ENCODE data around the gene CPVL. TPM values are rescaled to one million over a fixed set of nuclear protein-coding genes. Genes with fewer than 3 reads are reported as not detected.

CPVL gene
- total and polyA plus RNA-seq, 2 of the 8 experiments (the other 6 are each of a cell fraction or from before 2014, with no cell fraction given): 40.0 to 55.0 TPM

- TF ChIP-seq, protein P1, sequence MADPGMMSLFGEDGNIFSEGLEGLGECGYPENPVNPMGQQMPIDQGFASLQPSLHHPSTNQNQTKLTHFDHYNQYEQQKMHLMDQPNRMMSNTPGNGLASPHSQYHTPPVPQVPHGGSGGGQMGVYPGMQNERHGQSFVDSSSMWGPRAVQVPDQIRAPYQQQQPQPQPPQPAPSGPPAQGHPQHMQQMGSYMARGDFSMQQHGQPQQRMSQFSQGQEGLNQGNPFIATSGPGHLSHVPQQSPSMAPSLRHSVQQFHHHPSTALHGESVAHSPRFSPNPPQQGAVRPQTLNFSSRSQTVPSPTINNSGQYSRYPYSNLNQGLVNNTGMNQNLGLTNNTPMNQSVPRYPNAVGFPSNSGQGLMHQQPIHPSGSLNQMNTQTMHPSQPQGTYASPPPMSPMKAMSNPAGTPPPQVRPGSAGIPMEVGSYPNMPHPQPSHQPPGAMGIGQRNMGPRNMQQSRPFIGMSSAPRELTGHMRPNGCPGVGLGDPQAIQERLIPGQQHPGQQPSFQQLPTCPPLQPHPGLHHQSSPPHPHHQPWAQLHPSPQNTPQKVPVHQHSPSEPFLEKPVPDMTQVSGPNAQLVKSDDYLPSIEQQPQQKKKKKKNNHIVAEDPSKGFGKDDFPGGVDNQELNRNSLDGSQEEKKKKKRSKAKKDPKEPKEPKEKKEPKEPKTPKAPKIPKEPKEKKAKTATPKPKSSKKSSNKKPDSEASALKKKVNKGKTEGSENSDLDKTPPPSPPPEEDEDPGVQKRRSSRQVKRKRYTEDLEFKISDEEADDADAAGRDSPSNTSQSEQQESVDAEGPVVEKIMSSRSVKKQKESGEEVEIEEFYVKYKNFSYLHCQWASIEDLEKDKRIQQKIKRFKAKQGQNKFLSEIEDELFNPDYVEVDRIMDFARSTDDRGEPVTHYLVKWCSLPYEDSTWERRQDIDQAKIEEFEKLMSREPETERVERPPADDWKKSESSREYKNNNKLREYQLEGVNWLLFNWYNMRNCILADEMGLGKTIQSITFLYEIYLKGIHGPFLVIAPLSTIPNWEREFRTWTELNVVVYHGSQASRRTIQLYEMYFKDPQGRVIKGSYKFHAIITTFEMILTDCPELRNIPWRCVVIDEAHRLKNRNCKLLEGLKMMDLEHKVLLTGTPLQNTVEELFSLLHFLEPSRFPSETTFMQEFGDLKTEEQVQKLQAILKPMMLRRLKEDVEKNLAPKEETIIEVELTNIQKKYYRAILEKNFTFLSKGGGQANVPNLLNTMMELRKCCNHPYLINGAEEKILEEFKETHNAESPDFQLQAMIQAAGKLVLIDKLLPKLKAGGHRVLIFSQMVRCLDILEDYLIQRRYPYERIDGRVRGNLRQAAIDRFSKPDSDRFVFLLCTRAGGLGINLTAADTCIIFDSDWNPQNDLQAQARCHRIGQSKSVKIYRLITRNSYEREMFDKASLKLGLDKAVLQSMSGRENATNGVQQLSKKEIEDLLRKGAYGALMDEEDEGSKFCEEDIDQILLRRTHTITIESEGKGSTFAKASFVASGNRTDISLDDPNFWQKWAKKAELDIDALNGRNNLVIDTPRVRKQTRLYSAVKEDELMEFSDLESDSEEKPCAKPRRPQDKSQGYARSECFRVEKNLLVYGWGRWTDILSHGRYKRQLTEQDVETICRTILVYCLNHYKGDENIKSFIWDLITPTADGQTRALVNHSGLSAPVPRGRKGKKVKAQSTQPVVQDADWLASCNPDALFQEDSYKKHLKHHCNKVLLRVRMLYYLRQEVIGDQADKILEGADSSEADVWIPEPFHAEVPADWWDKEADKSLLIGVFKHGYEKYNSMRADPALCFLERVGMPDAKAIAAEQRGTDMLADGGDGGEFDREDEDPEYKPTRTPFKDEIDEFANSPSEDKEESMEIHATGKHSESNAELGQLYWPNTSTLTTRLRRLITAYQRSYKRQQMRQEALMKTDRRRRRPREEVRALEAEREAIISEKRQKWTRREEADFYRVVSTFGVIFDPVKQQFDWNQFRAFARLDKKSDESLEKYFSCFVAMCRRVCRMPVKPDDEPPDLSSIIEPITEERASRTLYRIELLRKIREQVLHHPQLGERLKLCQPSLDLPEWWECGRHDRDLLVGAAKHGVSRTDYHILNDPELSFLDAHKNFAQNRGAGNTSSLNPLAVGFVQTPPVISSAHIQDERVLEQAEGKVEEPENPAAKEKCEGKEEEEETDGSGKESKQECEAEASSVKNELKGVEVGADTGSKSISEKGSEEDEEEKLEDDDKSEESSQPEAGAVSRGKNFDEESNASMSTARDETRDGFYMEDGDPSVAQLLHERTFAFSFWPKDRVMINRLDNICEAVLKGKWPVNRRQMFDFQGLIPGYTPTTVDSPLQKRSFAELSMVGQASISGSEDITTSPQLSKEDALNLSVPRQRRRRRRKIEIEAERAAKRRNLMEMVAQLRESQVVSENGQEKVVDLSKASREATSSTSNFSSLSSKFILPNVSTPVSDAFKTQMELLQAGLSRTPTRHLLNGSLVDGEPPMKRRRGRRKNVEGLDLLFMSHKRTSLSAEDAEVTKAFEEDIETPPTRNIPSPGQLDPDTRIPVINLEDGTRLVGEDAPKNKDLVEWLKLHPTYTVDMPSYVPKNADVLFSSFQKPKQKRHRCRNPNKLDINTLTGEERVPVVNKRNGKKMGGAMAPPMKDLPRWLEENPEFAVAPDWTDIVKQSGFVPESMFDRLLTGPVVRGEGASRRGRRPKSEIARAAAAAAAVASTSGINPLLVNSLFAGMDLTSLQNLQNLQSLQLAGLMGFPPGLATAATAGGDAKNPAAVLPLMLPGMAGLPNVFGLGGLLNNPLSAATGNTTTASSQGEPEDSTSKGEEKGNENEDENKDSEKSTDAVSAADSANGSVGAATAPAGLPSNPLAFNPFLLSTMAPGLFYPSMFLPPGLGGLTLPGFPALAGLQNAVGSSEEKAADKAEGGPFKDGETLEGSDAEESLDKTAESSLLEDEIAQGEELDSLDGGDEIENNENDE (IDR thresholded peaks at IDR 0.05; ENCODE audit: insufficient replicate concordance, low read length): no peak
- TF ChIP-seq JUND (IDR thresholded peaks at IDR 0.05; ENCODE audit: low read length) (no peak), KDM1A (IDR thresholded peaks at IDR 0.05; ENCODE audit: borderline replicate concordance, low read length) (no peak), PHF8 (conservative IDR thresholded peaks at IDR 0.05; ENCODE audit: low read depth, low read length) (no peak), POU5F1 (IDR thresholded peaks at IDR 0.05; ENCODE audit: low read depth, low read length) (no peak), USF2 (IDR thresholded peaks at IDR 0.05; ENCODE audit: low read length) (no peak), MAX (IDR thresholded peaks at IDR 0.05) (no peak), HDAC6 (IDR thresholded peaks at IDR 0.05; ENCODE audit: low read depth, low read length) (no peak), E2F6 (IDR thresholded peaks at IDR 0.05) (no peak), POLR2AphosphoS5 (IDR thresholded peaks at IDR 0.05; ENCODE audit: low read depth, low read length) (no peak)
These were observed 145.6 kb downstream of the CPVL start (continued) for GRCh38 chr7:29000717-29001076.

Measured in H1 (cell line).